ENCODE data around the gene ZNF14. TPM values are rescaled to one million over a fixed set of nuclear protein-coding genes. Genes with fewer than 3 reads are reported as not detected.

ZNF14 gene
- total RNA-seq, 2 donors from 2014 or later, result 9.5 to 9.9 TPM

DNA sequence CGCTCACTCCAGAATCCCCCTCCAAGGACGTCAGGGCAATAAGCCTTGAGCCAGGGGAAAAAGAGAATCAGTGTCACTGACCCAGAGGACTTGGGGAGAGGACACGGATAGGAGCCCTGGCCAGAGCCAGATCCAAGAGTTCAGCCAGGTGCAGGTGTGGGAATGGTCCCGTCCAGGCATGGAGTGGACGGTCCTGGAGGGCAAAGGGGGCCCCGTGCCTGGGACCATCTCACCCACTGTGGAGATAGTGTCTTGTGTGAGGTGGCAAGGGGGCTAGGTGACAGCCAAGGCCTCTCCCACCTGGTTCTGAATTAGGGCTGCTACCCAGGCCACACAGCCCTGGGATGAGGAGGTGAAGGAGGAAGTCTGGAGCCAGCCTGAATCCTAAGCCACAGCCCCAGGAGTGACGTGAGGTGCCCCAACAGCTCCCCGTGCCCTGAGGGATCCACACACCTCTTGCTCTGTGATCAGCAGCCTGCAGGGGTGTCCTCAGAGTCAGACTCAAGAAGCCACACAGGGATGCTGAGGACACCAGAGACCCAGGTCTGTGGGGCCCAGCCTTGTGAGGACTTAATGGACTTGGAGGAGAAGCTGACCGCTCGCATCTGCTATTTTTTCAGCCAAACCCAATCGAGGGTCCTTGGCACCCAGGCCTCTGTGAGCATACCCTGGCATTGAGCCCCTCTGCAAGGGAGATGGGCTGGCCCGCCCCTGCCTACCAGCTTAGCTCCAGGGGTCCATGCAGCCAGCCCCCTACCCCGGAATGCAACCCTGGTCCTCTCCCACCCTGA lies 16.4 kb upstream of the ZNF14 start:
- intact Hi-C loops (cut with DNase I), result no loop called here
- H3K4me3 ChIP-seq, result no peak overlapping the region
- TF ChIP-seq CTCF (IDR thresholded peaks at IDR 0.05), result no peak
- TF ChIP-seq POLR2AphosphoS5 (IDR thresholded peaks at IDR 0.05), result no peak
- no peaks in the 10 kb centered on the region for H3K27me3 ChIP-seq (replicated peaks; ENCODE audit: insufficient read depth)
- H3K4me1 ChIP-seq (replicated peaks), result no peaks in the 10 kb centered on the region
- 86% methylated on average over 13 of the region's 13 CpGs for WGBS
- no peaks in the 10 kb centered on the region for H3K36me3 ChIP-seq
- no peak overlapping the region for H3K27ac ChIP-seq
- no peak for DNase-seq (ENCODE audit: low spot score)
- no peaks in the 10 kb centered on the region for H3K9me3 ChIP-seq

GRCh38 chr19:19748249-19748938 lies 15.5 kb upstream of the ZNF14 start:
- intact Hi-C loops (cut with DNase I), result no loop called here
- Histone ChIP-seq H3K4me1 (replicated peaks) (no peaks in the 10 kb centered on the region), H3K27me3 (replicated peaks; ENCODE audit: insufficient read depth) (no peaks in the 10 kb centered on the region), H3K9me3 (no peaks in the 10 kb centered on the region), H3K4me3 (no peak overlapping the region), H3K27ac (no peak overlapping the region), H3K36me3 (no peaks in the 10 kb centered on the region)
- 90% methylated on average over 9 of the region's 9 CpGs for WGBS
- DNase-seq (ENCODE audit: low spot score), result no peak
- TF ChIP-seq POLR2A (IDR thresholded peaks at IDR 0.05) (no peak), CTCF (IDR thresholded peaks at IDR 0.05) (no peak)

DNA sequence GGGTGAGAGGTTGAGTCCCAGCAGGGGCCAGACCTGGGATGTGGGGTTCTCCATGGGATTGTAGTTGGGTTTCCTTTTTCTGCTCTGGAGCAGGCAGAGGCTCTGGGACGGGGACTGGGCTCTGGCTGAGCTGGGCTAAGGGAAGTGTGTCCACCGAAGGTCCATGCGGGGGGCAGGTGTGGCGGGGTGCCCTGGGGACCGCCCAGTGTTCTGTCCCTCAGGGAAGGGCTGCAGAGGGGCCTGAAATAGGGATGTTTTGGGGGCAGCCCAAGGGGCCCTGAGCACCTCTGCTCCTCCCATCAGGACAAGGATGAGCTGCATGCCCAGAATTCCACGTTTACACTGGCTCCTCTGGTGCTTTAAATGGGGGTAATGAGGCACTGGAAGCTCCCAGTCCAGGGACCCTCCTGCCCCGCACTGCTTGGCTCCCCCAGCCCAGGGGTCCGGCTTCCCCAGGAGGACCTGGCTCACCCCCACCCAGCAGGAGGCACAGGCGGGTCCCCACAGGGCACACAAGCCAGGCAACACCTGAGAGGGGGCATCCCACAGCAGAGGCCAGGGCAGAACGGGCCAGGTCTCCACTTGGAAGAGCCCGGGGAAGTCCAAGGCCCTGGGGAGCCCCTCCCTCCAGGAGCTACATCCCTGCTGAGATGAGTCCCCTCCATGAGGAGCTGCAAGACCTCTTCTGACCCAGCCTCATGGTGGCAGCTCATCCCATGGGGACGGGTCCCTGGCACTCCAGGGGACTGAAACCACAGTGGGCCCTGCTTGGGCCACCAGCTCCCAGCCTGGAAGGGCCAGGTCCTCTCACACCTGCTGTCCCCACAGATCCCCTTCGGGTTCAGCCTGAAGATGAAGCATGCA lies 14.7 kb upstream of the ZNF14 start:
- H3K9me3 ChIP-seq, result no peaks in the 10 kb centered on the region
- H3K4me3 ChIP-seq, result no peak overlapping the region
- H3K36me3 ChIP-seq, result no peaks in the 10 kb centered on the region
- H3K27ac ChIP-seq, result no peak overlapping the region
- TF ChIP-seq POLR2AphosphoS5 (IDR thresholded peaks at IDR 0.05), result no peak
- TF ChIP-seq CTCF (IDR thresholded peaks at IDR 0.05), result no peak
- TF ChIP-seq POLR2A (IDR thresholded peaks at IDR 0.05), result no peak
- H3K4me1 ChIP-seq (replicated peaks), result no peaks in the 10 kb centered on the region
- intact Hi-C loops (cut with DNase I), result no loop called here
- 91% methylated on average over 13 of the region's 13 CpGs for WGBS
- DNase-seq (ENCODE audit: low spot score), result no peak
- H3K27me3 ChIP-seq (replicated peaks; ENCODE audit: insufficient read depth), result no peaks in the 10 kb centered on the region

- no peaks in the 10 kb centered on the region for H3K9me3 ChIP-seq
- H3K27me3 ChIP-seq (replicated peaks; ENCODE audit: insufficient read depth), result no peaks in the 10 kb centered on the region
- TF ChIP-seq CTCF (IDR thresholded peaks at IDR 0.05) (no peak), POLR2A (IDR thresholded peaks at IDR 0.05) (no peak), POLR2AphosphoS5 (IDR thresholded peaks at IDR 0.05) (no peak)
- intact Hi-C loops (cut with DNase I), result no loop called here
- WGBS, result 57% methylated on average over 15 of the region's 15 CpGs
- no peak for DNase-seq (ENCODE audit: low spot score)
- H3K36me3 ChIP-seq, result no peaks in the 10 kb centered on the region
- H3K4me1 ChIP-seq (replicated peaks), result no peaks in the 10 kb centered on the region
- no peak overlapping the region for H3K27ac ChIP-seq
- no peak overlapping the region for H3K4me3 ChIP-seq
Measured at GRCh38 chr19:19746286-19747213, 13.6 kb upstream of the ZNF14 start.
